HCT116 (cell line): Measurements from ENCODE around the gene AOPEP. TPM values are rescaled to one million over a fixed set of nuclear protein-coding genes. Genes with fewer than 3 reads are reported as not detected.
"Not testable (repeated sequence)": the region's sequence is repeated elsewhere in the genome, so short reads cannot be mapped to it uniquely, and the experiment has no call there.

ENCODE experiments used
- ATAC-seq: fragments of 200-7000 bp; cut with Tn5 transposase; 2 replicates; pipeline ENCODE4 v1.9.1; 2020; ENCODE audit warnings: mild to moderate bottlenecking, moderate library complexity
- BruUV-seq: library from RNA; stranded (reverse); fragments of 400-500 nt; replicated peaks from 2 replicates; lab custom pipeline; 2021; lab: Mats Ljungman, UMichigan
- CTCF ChIA-PET: fragments of 300-600 bp; sonication (Branson Sonifier 250); formaldehyde crosslinking; loops from one replicate; lab custom pipeline; 2021; ENCODE audit warnings: antibody characterized with exemption; lab: Charles Lee
- POLR2A ChIA-PET: fragments of 300-600, 350-600 bp; sonication (Branson Sonifier 250); formaldehyde crosslinking; loops from one replicate; lab custom pipeline; 2021; ENCODE audit warnings: antibody characterized with exemption; lab: Charles Lee
- RAD21 ChIA-PET, 2 experiments: fragments of 300-600 bp; sonication (Branson Sonifier 250); formaldehyde crosslinking; loops; one replicate each; lab custom pipeline; 2023; ENCODE audit warnings: low total read pairs in 2 of 2; ENCODE audit not compliant: uncharacterized antibody in 2 of 2, unreplicated experiment in 2 of 2, low non-redundant PET in 1 of 2; lab: Charles Lee
- DNase-seq: peaks from one replicate; pipeline ENCODE4 v3.0.0-alpha.2; 2010; ENCODE audit warnings: low read depth, low spot score
- H2AFZ ChIP-seq: fragments of 200-600 bp; shearing (Covaris generic), sonication (generic); 2 replicates; pipeline ENCODE4 v1.6.1; 2017; ENCODE audit warnings: low read depth, mixed run types, mixed read lengths, antibody characterized with exemption, low read length; ENCODE audit not compliant: poor library complexity, severe bottlenecking
- H3K27ac ChIP-seq: 2 replicates; pipeline ENCODE4 v1.5.1; 2012; ENCODE audit warnings: low read depth, low read length
- H3K27me3 ChIP-seq: fragments of 200-600 bp; sonication (generic); 2 replicates; pipeline ENCODE4 v1.6.1; 2016; ENCODE audit warnings: mixed run types, low read length, mixed read lengths; ENCODE audit not compliant: insufficient read depth
- H3K36me3 ChIP-seq, 2 experiments: fragments of 200-500 bp in 1 of 2; fragments of 200-600 bp in 1 of 2; sonication (Bioruptor generic) in 1 of 2; sonication (generic) in 1 of 2; 2 replicates each; pipeline versions ENCODE4 v1.5.1 to v1.6.1; 2014 to 2016; ENCODE audit warnings: low read length in 2 of 2, inconsistent platforms in 1 of 2, mixed read lengths in 1 of 2, mixed run types in 1 of 2; ENCODE audit not compliant: insufficient read depth in 2 of 2, control insufficient read depth in 1 of 2
- H3K4me1 ChIP-seq, 2 experiments: fragments of 200-600 bp in 1 of 2; sonication (generic) in 1 of 2; 2 replicates each; pipeline versions ENCODE4 v1.5.1 to v1.6.1; 2012 to 2017; ENCODE audit warnings: low read length in 2 of 2, inconsistent platforms in 1 of 2, mild to moderate bottlenecking in 1 of 2, mixed read lengths in 1 of 2, mixed run types in 1 of 2, moderate library complexity in 1 of 2; ENCODE audit not compliant: insufficient read depth in 2 of 2, control insufficient read depth in 1 of 2
- H3K4me2 ChIP-seq: fragments of 200-600 bp; sonication (generic); 2 replicates; pipeline ENCODE4 v1.6.1; 2017; ENCODE audit warnings: mixed run types, low read length, mixed read lengths
- H3K4me3 ChIP-seq, 2 experiments: fragments of 200-600 bp in 1 of 2; sonication (generic) in 1 of 2; replicated peaks in 1 of 2; 2 replicates each; pipeline ENCODE4 v1.5.1; 2011 to 2016; ENCODE audit warnings: low read length in 2 of 2, control low read depth in 1 of 2, low read depth in 1 of 2, mild to moderate bottlenecking in 1 of 2, mixed read lengths in 1 of 2, mixed run types in 1 of 2
- H3K79me2 ChIP-seq: fragments of 200-600 bp; sonication (generic); 2 replicates; pipeline ENCODE4 v1.6.1; 2017; ENCODE audit warnings: mild to moderate bottlenecking, mixed run types, low read length, moderate library complexity, mixed read lengths; ENCODE audit not compliant: insufficient read depth
- H3K9ac ChIP-seq: fragments of 200-600 bp; sonication (generic); 2 replicates; pipeline ENCODE4 v1.6.1; 2016; ENCODE audit warnings: low read length, mixed read lengths
- H3K9me2 ChIP-seq: fragments of 200-600 bp; sonication (generic), shearing (Covaris generic); 2 replicates; pipeline ENCODE4 v1.6.1; 2017; ENCODE audit warnings: mixed run types, mild to moderate bottlenecking, moderate library complexity; ENCODE audit not compliant: insufficient read depth
- H3K9me3 ChIP-seq, 2 experiments: fragments of 200-500 bp in 1 of 2; fragments of 200-600 bp in 1 of 2; sonication (Bioruptor generic) in 1 of 2; sonication (generic) in 1 of 2; 2 replicates each; pipeline ENCODE4 v1.6.1; 2014 to 2017; ENCODE audit warnings: low read length in 2 of 2, mixed read lengths in 2 of 2, inconsistent platforms in 1 of 2, low read depth in 1 of 2, mild to moderate bottlenecking in 1 of 2, mixed run types in 1 of 2, moderate library complexity in 1 of 2; ENCODE audit not compliant: control insufficient read depth in 1 of 2, insufficient read depth in 1 of 2
- H4K20me1 ChIP-seq: fragments of 200-600 bp; sonication (generic), shearing (Covaris generic); 2 replicates; pipeline ENCODE4 v1.6.1; 2017; ENCODE audit warnings: mixed run types, mild to moderate bottlenecking, moderate library complexity; ENCODE audit not compliant: insufficient read depth
- CEBPB ChIP-seq: IDR thresholded peaks from 2 replicates; pipeline ENCODE4 v1.6.1; 2012; ENCODE audit warnings: low read depth
- JUND ChIP-seq: IDR thresholded peaks from 2 replicates; pipeline ENCODE4 v1.6.1; 2012
- POLR2A ChIP-seq: IDR thresholded peaks from 2 replicates; pipeline ENCODE4 v1.7.0; 2011; ENCODE audit warnings: borderline replicate concordance; ENCODE audit not compliant: insufficient read depth, insufficient read length; ENCODE audit errors: extremely low read depth
- REST ChIP-seq: IDR thresholded peaks from 2 replicates; pipeline ENCODE4 v1.6.1; 2012; ENCODE audit warnings: low read depth
- ZNF274 ChIP-seq: fragments of 200-500 bp; sonication (Bioruptor generic); IDR thresholded peaks from 2 replicates; pipeline ENCODE4 v1.6.1; 2014; ENCODE audit warnings: mild to moderate bottlenecking, low read depth, low read length, inconsistent platforms
- intact Hi-C: fragments of 100-400 bp; cut with micrococcal nuclease; formaldehyde crosslinking; loops from 2 replicates; pipeline ENCODE4 v1.10.0; 2022
- total RNA-seq: library from RNA; stranded (reverse); gene quantifications from one replicate; pipeline ENCODE4 v1.2.1, GENCODE V29; 2021; ENCODE audit not compliant: unreplicated experiment

AOPEP gene
- total RNA-seq, 1 experiment from 2014 or later: 15.1 TPM

- H3K36me3 ChIP-seq, H3K4me2 ChIP-seq, H3K79me2 ChIP-seq, BruUV-seq, RAD21 ChIA-PET, CTCF ChIA-PET, intact Hi-C loops, H3K9me3 ChIP-seq, H3K9ac ChIP-seq, H3K4me3 ChIP-seq, H3K27ac ChIP-seq, H2AFZ ChIP-seq, POLR2A ChIA-PET, H3K9me2 ChIP-seq, DNase-seq, H3K4me1 ChIP-seq, H4K20me1 ChIP-seq, ATAC-seq, H3K27me3 ChIP-seq: not testable (repeated sequence)
Measured at GRCh38 chr9:94830071-94830604, 103.6 kb downstream of the AOPEP start.

GRCh38 chr9:94833802-94834201 lies 107.3 kb downstream of the AOPEP start:
- Histone ChIP-seq H3K79me2 (no peaks in the 10 kb centered on the region), H3K27me3 (no peaks in the 10 kb centered on the region), H3K9ac (no peak overlapping the region), H3K9me2 (no peaks in the 10 kb centered on the region), H3K4me3 (no peak overlapping the region), H3K27ac (no peak overlapping the region), H4K20me1 (no peaks in the 10 kb centered on the region), H3K36me3 (no peaks in the 10 kb centered on the region), H3K4me1 (no peaks in the 10 kb centered on the region), H3K4me2 (no peak overlapping the region), H3K9me3 (no peaks in the 10 kb centered on the region), H2AFZ (no peak overlapping the region)
- POLR2A ChIA-PET: no interaction called here
- CTCF ChIA-PET: no interaction called here
- intact Hi-C loops: no loop called here
- no peak for DNase-seq
- no TSS peak for BruUV-seq
- RAD21 ChIA-PET: no interaction called here
- no peak for ATAC-seq
- TF ChIP-seq CEBPB (no peak), JUND (no peak), ZNF274 (no peak), POLR2A (no peak), REST (no peak)
- TF ChIP-seq, all 23 proteins: peak for 0
